ENCODE measurements around the gene LAMB4.

- TF ChIP-seq, protein P1, sequence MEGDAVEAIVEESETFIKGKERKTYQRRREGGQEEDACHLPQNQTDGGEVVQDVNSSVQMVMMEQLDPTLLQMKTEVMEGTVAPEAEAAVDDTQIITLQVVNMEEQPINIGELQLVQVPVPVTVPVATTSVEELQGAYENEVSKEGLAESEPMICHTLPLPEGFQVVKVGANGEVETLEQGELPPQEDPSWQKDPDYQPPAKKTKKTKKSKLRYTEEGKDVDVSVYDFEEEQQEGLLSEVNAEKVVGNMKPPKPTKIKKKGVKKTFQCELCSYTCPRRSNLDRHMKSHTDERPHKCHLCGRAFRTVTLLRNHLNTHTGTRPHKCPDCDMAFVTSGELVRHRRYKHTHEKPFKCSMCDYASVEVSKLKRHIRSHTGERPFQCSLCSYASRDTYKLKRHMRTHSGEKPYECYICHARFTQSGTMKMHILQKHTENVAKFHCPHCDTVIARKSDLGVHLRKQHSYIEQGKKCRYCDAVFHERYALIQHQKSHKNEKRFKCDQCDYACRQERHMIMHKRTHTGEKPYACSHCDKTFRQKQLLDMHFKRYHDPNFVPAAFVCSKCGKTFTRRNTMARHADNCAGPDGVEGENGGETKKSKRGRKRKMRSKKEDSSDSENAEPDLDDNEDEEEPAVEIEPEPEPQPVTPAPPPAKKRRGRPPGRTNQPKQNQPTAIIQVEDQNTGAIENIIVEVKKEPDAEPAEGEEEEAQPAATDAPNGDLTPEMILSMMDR (IDR thresholded peaks at IDR 0.05; ENCODE audit: low read depth, low read length, poor library complexity, severe bottlenecking): peak; percentile 76
- no peak for TF ChIP-seq EZH2phosphoT487 (IDR thresholded peaks at IDR 0.05; ENCODE audit: borderline replicate concordance, low read length)
Observed at GRCh38 chr7:108114117-108114841, 15.9 kb downstream of the LAMB4 start.
